HG03039 (cell line): ENCODE results near the gene BAIAP3.

Experiments
- ATAC-seq: cut with Tn5 transposase; IDR thresholded peaks from one replicate; pipeline ENCODE4 v1.9.1; 2021; ENCODE audit warnings: mild to moderate bottlenecking, moderate library complexity; ENCODE audit not compliant: unreplicated experiment

BAIAP3 gene

GRCh38 chr16:1381612-1382406, 48.4 kb downstream of the BAIAP3 start:
- no peak for ATAC-seq

- ATAC-seq: no peak
These were observed 50.1 kb downstream of the BAIAP3 start for GRCh38 chr16:1383556-1383955.

GRCh38 chr16:1385232-1385631, 51.8 kb downstream of the BAIAP3 start:
- ATAC-seq: no peak

GRCh38 chr16:1387331-1387730, 53.9 kb downstream of the BAIAP3 start:
- no peak for ATAC-seq

- ATAC-seq: no peak
These were observed 56.3 kb downstream of the BAIAP3 start for GRCh38 chr16:1389762-1390161.

DNA sequence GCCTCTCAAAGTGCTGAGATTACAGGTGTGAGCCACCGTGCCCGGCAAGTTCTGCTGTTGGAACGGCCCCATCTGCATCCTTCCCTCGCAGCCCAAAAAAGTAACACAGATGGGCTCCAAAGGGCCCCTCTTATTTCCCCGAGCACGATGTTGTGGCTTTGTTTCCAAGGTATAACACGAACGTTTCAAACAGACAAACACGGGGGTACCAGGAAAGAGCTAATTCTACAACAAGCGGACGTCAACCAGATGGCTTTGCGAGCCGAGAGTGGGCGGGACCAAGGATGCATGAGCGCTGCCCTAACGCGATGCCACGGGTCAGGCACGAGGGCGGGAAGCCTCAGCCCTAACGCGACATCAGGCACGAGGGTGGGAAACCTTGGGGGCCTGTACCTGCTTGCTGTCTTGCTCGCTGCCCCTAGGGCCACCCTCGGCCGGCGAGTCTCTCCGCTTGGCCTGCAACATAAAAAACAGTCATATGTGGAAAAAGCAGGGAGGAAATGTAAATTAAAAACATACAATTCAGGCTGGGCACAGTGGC, 56.9 kb downstream of the BAIAP3 start:
- ATAC-seq: no peak

- no peak for ATAC-seq
These were observed 59.4 kb downstream of the BAIAP3 start for GRCh38 chr16:1392826-1393225.

GRCh38 chr16:1393613-1394176, 60.2 kb downstream of the BAIAP3 start:
- ATAC-seq: no peak

- no peak for ATAC-seq
These were observed 61.0 kb downstream of the BAIAP3 start for GRCh38 chr16:1394367-1394951.

DNA sequence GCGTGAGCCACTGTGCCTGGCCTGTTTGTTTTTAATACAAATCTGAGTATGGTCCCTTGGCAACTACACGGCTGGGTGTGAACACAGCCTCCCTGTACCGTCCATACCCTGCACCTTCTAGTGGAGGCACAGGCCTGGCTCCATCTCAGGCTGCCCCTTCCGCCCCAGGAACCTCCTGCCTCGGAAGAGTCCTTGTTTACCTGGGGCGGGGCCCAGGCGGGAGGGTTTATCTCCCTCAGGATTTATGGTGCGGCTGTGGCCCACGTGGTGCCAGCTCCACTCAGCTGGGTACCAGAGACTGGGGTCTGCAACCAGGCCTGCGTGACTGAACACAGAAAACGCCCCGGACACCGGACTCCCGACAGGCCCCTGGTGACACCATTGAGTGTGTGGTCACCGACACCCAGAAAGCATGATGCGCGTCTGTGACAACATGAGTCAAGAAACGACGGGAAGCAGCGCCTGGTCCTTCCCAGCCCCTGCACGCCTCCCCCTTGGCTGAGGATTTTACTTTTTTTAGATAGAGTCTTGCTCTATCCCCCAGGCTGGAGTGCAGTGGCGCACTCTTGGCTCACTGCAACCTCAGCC, 62.1 kb downstream of the BAIAP3 start:
- ATAC-seq: no peak

GRCh38 chr16:1397779-1398178, 64.3 kb downstream of the BAIAP3 start:
- ATAC-seq: no peak

DNA sequence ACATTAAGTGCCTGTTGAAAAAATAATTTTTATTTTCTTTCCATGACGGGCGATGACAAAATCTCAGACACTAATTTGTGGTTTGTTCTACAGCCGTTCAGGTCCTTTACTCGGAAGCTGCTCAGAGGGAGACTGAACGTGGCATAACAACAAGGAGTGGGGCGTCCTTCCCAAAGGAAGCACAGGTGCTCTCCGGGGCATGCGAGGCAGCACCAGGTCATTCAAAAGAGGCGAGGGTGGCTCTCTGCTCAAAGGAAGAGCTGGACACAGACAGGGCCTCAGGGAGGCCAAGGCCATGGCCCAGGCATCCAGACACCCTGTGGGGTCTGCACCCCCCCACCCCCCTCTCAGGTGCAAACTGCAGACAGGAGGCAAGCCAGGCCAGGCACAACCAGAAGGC, 64.9 kb downstream of the BAIAP3 start:
- ATAC-seq: no peak
